RWPE1 (cell line): ENCODE data around the gene MAPK9.

Source experiments
- CTCF ChIA-PET: fragments of 350-600 bp; sonication (Branson Sonifier 250); formaldehyde crosslinking; extraction: SDS; loops from one replicate; lab custom pipeline; 2021; lab: Yijun Ruan, JAX
- POLR2A ChIA-PET: fragments of 400-600 bp; formaldehyde crosslinking; extraction: SDS; loops from one replicate; lab custom pipeline; 2020; ENCODE audit warnings: antibody characterized with exemption; ENCODE audit not compliant: low non-redundant PET; lab: Yijun Ruan, JAX
- DNase-seq: peaks from one replicate; pipeline ENCODE4 v3.0.0; 2012; ENCODE audit warnings: low spot score
- H3K27ac ChIP-seq: fragments of 450-650 bp; 2 replicates; pipeline ENCODE4 v1.5.1; 2017
- TF ChIP-seq, protein P1 (sequence below): fragments of 450-650 bp; conservative IDR thresholded peaks from 2 replicates; pipeline ENCODE4 v1.5.1; 2017; ENCODE audit warnings: low read depth, mild to moderate bottlenecking

Gene MAPK9

DNA sequence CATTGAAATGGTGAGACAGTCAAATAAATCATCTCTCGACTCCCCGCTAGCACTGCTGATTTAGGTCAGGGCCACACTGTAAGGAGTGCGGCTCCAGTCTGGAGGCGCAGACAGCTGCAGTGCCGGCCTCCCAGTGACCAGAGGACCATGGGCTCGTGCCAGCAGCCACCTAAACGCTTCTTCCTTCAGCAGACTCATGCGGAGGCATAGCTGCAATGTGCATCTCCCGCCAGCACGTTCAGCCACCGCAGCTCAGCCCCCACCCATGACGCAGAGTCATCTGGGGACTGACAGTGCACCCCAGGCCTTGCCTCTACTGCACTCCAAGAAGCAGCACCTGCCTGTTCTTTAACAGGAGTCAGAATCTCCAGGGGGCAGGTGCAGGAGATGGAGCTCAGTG, 13.6 kb upstream of the MAPK9 start:
- no peak overlapping the region for H3K27ac ChIP-seq
- DNase-seq: no peak
- ChIA-PET POLR2A (no interaction called here), CTCF (interaction anchor here (0.7 to 3.3 kb wide), 4 partner anchors 10 to 91 kb away, joined by 4 to 18 read pairs (median 5); no protein-coding TSS in a partner anchor)
- TF ChIP-seq, protein P1, sequence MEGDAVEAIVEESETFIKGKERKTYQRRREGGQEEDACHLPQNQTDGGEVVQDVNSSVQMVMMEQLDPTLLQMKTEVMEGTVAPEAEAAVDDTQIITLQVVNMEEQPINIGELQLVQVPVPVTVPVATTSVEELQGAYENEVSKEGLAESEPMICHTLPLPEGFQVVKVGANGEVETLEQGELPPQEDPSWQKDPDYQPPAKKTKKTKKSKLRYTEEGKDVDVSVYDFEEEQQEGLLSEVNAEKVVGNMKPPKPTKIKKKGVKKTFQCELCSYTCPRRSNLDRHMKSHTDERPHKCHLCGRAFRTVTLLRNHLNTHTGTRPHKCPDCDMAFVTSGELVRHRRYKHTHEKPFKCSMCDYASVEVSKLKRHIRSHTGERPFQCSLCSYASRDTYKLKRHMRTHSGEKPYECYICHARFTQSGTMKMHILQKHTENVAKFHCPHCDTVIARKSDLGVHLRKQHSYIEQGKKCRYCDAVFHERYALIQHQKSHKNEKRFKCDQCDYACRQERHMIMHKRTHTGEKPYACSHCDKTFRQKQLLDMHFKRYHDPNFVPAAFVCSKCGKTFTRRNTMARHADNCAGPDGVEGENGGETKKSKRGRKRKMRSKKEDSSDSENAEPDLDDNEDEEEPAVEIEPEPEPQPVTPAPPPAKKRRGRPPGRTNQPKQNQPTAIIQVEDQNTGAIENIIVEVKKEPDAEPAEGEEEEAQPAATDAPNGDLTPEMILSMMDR: no peak

GRCh38 chr5:180304431-180305375, 12.8 kb upstream of the MAPK9 start:
- ChIA-PET CTCF (interaction anchor here (0.7 to 3.3 kb wide), 6 partner anchors 10 to 92 kb away, joined by 4 to 18 read pairs (median 6); no protein-coding TSS in a partner anchor), POLR2A (interaction anchor here (0.6 kb wide), 1 partner anchor 601 kb away, joined by 7 read pairs; no protein-coding TSS in a partner anchor)
- H3K27ac ChIP-seq: no peak overlapping the region
- TF ChIP-seq, protein P1: no peak
- DNase-seq: no peak

GRCh38 chr5:180304016-180304292, 12.1 kb upstream of the MAPK9 start:
- no peak for DNase-seq
- ChIA-PET CTCF (interaction anchor here (0.7 to 2.6 kb wide), 3 partner anchors 10 to 51 kb away, joined by 4 to 14 read pairs (median 7); no protein-coding TSS in a partner anchor), POLR2A (no interaction called here)
- H3K27ac ChIP-seq: no peak overlapping the region
- TF ChIP-seq, protein P1: no peak

GRCh38 chr5:180303226-180304015, 11.5 kb upstream of the MAPK9 start:
- POLR2A ChIA-PET: no interaction called here
- H3K27ac ChIP-seq: no peak overlapping the region
- CTCF ChIA-PET: interaction anchor here (0.7 to 2.6 kb wide), 4 partner anchors 10 to 51 kb away, joined by 4 to 14 read pairs (median 6); no protein-coding TSS in a partner anchor
- no peak for DNase-seq
- TF ChIP-seq, protein P1: no peak

- no peak for DNase-seq
- CTCF ChIA-PET: interaction anchor here (0.8 to 1.0 kb wide), 2 partner anchors 14 to 27 kb away, joined by 5 read pairs; no protein-coding TSS in a partner anchor
- POLR2A ChIA-PET: no interaction called here
- TF ChIP-seq, protein P1: no peak
- no peak overlapping the region for H3K27ac ChIP-seq
Observed at GRCh38 chr5:180302256-180302655, 10.4 kb upstream of the MAPK9 start.

DNA sequence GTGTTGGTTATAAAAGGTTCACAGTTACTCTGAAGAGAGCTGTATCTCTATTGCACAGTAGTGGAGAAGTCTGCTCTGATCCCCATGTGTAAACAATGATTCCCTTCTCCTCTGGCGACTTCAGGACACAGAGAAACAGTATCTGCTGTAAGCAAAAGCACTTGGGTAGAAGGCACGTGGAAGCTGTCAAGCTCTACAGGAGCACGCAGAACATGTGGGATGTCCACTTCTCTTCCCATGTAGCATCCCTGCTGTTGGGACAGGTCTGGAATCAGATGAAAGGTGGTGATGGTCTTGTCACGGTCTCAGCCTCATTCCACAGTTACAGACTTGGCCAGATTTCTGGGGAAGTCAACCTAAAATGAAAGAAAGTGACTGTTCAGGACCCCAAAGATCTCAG, 9.4 kb upstream of the MAPK9 start:
- DNase-seq: no peak
- H3K27ac ChIP-seq: no peak overlapping the region
- POLR2A ChIA-PET: no interaction called here
- TF ChIP-seq, protein P1: no peak
- CTCF ChIA-PET: interaction anchor here (2.4 kb wide), 1 partner anchor 27 kb away, joined by 8 read pairs; no protein-coding TSS in a partner anchor
